Neutrophil (primary cell): ENCODE measurements around the gene KLHL33.

Experiments
- H3K27ac ChIP-seq: fragments of 200-600 bp; sonication (generic); 2 replicates; pipeline ENCODE4 v1.5.1; 2016; ENCODE audit warnings: mild to moderate bottlenecking, moderate library complexity
- H3K27me3 ChIP-seq: fragments of 200-600 bp; sonication (generic); 2 replicates; pipeline ENCODE4 v1.6.0; 2016; ENCODE audit warnings: mild to moderate bottlenecking
- H3K36me3 ChIP-seq: fragments of 200-600 bp; sonication (generic); 2 replicates; pipeline ENCODE4 v1.5.1; 2017
- H3K4me1 ChIP-seq, 2 experiments: fragments of 200-600 bp in 1 of 2; sonication (generic) in 1 of 2; 1 replicate in 1 of 2; 2 replicates in 1 of 2; pipeline versions ENCODE4 v1.5.1 to v1.6.1; 2013 to 2016; ENCODE audit warnings: low read depth in 1 of 2, low read length in 1 of 2, mild to moderate bottlenecking in 1 of 2, moderate library complexity in 1 of 2; ENCODE audit not compliant: control insufficient read depth in 1 of 2, insufficient read depth in 1 of 2
- H3K4me3 ChIP-seq, 2 experiments: fragments of 200-600 bp in 1 of 2; sonication (generic) in 1 of 2; 1 replicate in 1 of 2; 2 replicates in 1 of 2; pipeline ENCODE4 v1.5.1; 2013 to 2016; ENCODE audit warnings: low read depth in 1 of 2, low read length in 1 of 2, mild to moderate bottlenecking in 1 of 2, moderate library complexity in 1 of 2
- H3K9me3 ChIP-seq: fragments of 200-600 bp; sonication (generic); 2 replicates; pipeline ENCODE4 v1.5.1; 2016
- TF ChIP-seq, protein P1 (sequence below): fragments of 200-600 bp; sonication (generic); IDR thresholded peaks from 2 replicates; pipeline ENCODE4 v1.5.1; 2016; ENCODE audit warnings: antibody characterized with exemption

The KLHL33 gene

DNA sequence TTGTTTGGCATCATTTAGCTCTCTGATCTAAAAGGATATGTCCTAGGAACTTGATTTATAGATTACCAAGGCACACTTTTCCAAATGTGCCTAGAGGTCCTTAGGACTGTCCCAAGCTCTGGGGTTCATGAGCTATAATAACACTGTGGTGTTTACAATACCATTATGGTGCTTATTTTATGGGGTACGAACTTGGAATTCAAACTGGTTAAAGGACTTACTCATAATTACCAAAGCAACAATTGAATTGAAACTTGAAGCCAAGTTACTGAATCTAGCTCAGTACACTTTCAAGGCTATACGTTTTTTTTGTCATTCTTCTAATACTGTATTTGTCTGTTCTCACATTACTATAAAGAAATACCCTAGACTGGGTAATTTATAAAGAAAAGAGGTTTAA lies 13.1 kb downstream of the KLHL33 start:
- TF ChIP-seq, protein P1, sequence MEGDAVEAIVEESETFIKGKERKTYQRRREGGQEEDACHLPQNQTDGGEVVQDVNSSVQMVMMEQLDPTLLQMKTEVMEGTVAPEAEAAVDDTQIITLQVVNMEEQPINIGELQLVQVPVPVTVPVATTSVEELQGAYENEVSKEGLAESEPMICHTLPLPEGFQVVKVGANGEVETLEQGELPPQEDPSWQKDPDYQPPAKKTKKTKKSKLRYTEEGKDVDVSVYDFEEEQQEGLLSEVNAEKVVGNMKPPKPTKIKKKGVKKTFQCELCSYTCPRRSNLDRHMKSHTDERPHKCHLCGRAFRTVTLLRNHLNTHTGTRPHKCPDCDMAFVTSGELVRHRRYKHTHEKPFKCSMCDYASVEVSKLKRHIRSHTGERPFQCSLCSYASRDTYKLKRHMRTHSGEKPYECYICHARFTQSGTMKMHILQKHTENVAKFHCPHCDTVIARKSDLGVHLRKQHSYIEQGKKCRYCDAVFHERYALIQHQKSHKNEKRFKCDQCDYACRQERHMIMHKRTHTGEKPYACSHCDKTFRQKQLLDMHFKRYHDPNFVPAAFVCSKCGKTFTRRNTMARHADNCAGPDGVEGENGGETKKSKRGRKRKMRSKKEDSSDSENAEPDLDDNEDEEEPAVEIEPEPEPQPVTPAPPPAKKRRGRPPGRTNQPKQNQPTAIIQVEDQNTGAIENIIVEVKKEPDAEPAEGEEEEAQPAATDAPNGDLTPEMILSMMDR: no peak
- Histone ChIP-seq H3K4me3 (no peak overlapping the region), H3K9me3 (no peaks in the 10 kb centered on the region), H3K36me3 (no peaks in the 10 kb centered on the region), H3K4me1 (peaks cover 9 to 10% of the 10 kb centered on the region in 2 experiments), H3K27me3 (no peaks in the 10 kb centered on the region), H3K27ac (no peak overlapping the region)

DNA sequence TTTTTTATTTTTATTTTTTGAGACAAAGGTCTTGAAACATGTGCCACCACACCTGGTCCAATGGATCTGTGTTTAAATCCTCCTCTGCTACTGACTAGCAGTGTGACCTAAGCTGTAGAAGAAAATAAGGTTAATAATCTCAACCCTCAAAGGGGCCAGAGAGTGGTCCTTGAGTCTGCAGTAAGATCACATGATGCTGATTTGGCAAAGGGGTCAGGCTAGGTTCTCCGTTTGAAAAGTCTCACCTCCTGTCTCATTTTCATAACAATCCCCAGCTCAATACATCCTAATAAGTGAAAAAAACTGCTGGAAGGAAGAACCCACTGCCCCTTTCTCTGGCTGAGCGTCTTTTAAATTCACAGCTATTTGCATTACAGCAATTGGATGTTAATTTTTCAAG lies 14.7 kb downstream of the KLHL33 start:
- Histone ChIP-seq H3K27ac (no peak overlapping the region), H3K9me3 (no peaks in the 10 kb centered on the region), H3K27me3 (no peaks in the 10 kb centered on the region), H3K36me3 (no peaks in the 10 kb centered on the region), H3K4me3 (no peak overlapping the region), H3K4me1 (peaks cover 0 to 4% of the 10 kb centered on the region in 2 experiments)
- TF ChIP-seq, protein P1: no peak

DNA sequence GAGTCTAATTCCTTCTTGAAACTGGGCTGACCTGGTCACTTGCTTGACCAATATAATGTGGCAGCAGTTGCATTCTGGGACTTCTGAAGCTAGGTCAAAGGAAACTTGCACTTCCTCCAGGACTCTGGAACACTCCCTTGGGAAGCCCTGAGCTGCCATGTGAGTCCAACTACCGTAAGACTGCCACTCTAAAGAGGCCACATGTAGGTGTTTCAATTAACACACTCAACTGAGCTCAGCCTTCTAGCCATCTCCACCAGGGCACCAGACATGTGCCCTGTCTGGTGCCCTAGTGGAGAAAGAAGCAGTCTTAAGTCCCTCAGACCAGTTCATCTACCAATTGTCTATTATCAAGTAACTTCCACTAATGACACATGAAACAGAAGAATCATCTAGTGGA lies 16.5 kb downstream of the KLHL33 start:
- no peaks in the 10 kb centered on the region for H3K36me3 ChIP-seq
- H3K4me1 ChIP-seq: peaks cover under 1 to 4% of the 10 kb centered on the region in 2 experiments
- H3K4me3 ChIP-seq: no peak overlapping the region
- TF ChIP-seq, protein P1: no peak
- no peaks in the 10 kb centered on the region for H3K27me3 ChIP-seq
- no peak overlapping the region for H3K27ac ChIP-seq
- no peaks in the 10 kb centered on the region for H3K9me3 ChIP-seq

DNA sequence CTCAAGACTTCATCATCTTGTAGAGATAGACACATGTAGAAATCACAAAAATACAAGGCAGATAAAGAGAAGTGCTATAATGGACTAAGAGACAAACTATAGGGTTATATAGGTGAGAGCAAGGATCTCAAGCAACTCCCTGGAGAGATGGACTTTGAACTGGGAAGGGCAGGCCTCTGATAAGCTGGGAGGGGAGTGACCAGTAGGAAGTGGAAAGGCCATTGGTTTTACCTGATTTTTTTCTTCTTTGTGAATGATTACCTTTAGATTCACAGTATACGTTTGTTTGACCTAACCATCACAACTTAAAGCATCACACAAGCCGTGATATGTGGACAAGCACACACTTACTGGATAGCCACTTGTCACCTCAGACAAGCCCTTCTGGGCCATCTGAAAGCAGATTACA lies 17.5 kb downstream of the KLHL33 start:
- H3K4me1 ChIP-seq: peaks cover 8 to 13% of the 10 kb centered on the region in 2 experiments
- H3K27ac ChIP-seq: no peak overlapping the region
- TF ChIP-seq, protein P1: no peak
- H3K27me3 ChIP-seq: no peaks in the 10 kb centered on the region
- H3K36me3 ChIP-seq: no peaks in the 10 kb centered on the region
- H3K9me3 ChIP-seq: no peaks in the 10 kb centered on the region
- no peak overlapping the region for H3K4me3 ChIP-seq

DNA sequence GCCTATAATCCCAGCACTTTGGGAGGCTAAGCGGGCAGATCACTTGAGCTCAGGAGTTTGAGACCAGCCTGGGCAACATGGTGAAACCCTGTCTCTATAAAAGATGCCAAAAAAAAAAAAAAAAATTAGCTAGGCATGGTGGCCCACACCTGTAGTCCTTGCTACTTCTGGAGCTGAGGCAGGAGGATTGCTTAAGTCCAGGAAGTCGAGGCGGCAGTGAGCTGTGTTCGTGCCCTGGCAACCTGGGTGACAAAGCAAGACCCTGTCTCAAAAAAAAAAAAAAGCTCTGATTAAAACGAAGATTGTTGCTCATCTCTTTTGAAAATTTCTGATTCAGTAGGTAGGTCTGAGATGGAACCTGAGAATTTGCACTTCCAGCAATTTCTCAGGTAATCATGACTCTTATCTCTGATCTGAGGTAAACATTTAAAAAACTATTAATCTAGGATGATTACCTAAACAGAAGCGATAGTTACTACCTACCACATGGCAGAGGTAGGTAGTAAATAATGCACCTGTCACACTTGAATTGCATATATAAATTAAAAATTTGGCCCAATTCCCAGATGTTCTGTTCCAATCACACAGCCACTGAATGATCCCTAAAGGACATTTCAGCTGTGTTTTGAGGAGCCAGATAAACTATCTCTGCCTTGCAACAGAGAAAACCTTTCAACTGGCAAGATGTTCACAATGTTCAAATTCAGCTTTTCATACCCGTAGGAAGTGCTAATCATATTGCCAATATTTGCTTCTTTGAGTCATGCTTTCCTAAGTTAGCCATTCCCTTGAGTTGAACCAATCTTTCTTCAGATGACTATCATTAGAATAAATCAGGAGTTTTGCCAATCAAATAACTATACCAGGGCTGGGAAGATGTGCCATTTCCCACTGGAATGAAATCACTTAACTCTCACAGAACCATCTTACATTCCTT lies 18.4 kb downstream of the KLHL33 start:
- TF ChIP-seq, protein P1: no peak
- Histone ChIP-seq H3K9me3 (no peaks in the 10 kb centered on the region), H3K27me3 (no peaks in the 10 kb centered on the region), H3K4me3 (no peak overlapping the region), H3K27ac (no peak overlapping the region), H3K4me1 (peaks cover 8 to 17% of the 10 kb centered on the region in 2 experiments), H3K36me3 (no peaks in the 10 kb centered on the region)
